GM18867 (cell line): ENCODE measurements around the gene DGCR8.

Experiments
- ATAC-seq: cut with Tn5 transposase; IDR thresholded peaks from one replicate; pipeline ENCODE4 v1.9.1; 2021; ENCODE audit warnings: mild to moderate bottlenecking, moderate library complexity; ENCODE audit not compliant: unreplicated experiment

Gene DGCR8

GRCh38 chr22:20079745-20080444 is at the start of gene DGCR8:
Gene DGCR8 (plus strand): TSS chr22:20080241. CDS start chr22:20085964, 5,723 bp downstream.
- peak; percentile 77 for ATAC-seq

GRCh38 chr22:20031732-20032406 is 48.2 kb upstream of the DGCR8 start:
- no peak for ATAC-seq

GRCh38 chr22:20032407-20032991 is 47.5 kb upstream of the DGCR8 start:
- ATAC-seq = no peak

GRCh38 chr22:20033045-20033706 is 46.9 kb upstream of the DGCR8 start:
- no peak for ATAC-seq

GRCh38 chr22:20034143-20034542 is 45.9 kb upstream of the DGCR8 start:
- ATAC-seq = no peak

- ATAC-seq = no peak
Observed at GRCh38 chr22:20035375-20036083, 44.5 kb upstream of the DGCR8 start.

GRCh38 chr22:20036084-20036482 is 44.0 kb upstream of the DGCR8 start:
- ATAC-seq = peak; percentile 53

- ATAC-seq = no peak
Observed at GRCh38 chr22:20036535-20037392, 43.3 kb upstream of the DGCR8 start.

GRCh38 chr22:20037419-20037818 is 42.6 kb upstream of the DGCR8 start:
- ATAC-seq = no peak

GRCh38 chr22:20038574-20038973 is 41.5 kb upstream of the DGCR8 start:
- no peak for ATAC-seq

- no peak for ATAC-seq
Observed at GRCh38 chr22:20039683-20040325, 40.2 kb upstream of the DGCR8 start.

GRCh38 chr22:20040327-20041200 is 39.5 kb upstream of the DGCR8 start:
- ATAC-seq = no peak

- no peak for ATAC-seq
Observed at GRCh38 chr22:20043057-20043996, 36.7 kb upstream of the DGCR8 start.

- ATAC-seq = no peak
Observed at GRCh38 chr22:20043997-20044342, 36.1 kb upstream of the DGCR8 start.

GRCh38 chr22:20044495-20045151 is 35.4 kb upstream of the DGCR8 start:
- ATAC-seq = no peak

GRCh38 chr22:20046730-20047129 is 33.3 kb upstream of the DGCR8 start:
- ATAC-seq = no peak

GRCh38 chr22:20051927-20052308 is 28.1 kb upstream of the DGCR8 start:
- ATAC-seq = no peak
